Stimulated activated CD8-positive, alpha-beta memory T cell treated with anti-CD3 and anti-CD28 coated beads, Interleukin-7, amount 100 ng/mL, for 48 hours (primary cell): ENCODE measurements around the gene SPATA21.
A peak's percentile ranks its signal among the peaks of the same experiment; 100 is the strongest.

Source experiments
- DNase-seq, 2 donors: peaks; one replicate each; pipeline ENCODE4 v3.0.0-alpha.2; 2020; ENCODE audit warnings: low read depth in 1 of 2; ENCODE audit errors: extremely low read depth in 1 of 2

SPATA21 gene

GRCh38 chr1:16422041-16422440 is 15.2 kb downstream of the SPATA21 start:
- no peak for DNase-seq

- no peak for DNase-seq
These were observed 16.0 kb downstream of the SPATA21 start for GRCh38 chr1:16421201-16421600.

DNA sequence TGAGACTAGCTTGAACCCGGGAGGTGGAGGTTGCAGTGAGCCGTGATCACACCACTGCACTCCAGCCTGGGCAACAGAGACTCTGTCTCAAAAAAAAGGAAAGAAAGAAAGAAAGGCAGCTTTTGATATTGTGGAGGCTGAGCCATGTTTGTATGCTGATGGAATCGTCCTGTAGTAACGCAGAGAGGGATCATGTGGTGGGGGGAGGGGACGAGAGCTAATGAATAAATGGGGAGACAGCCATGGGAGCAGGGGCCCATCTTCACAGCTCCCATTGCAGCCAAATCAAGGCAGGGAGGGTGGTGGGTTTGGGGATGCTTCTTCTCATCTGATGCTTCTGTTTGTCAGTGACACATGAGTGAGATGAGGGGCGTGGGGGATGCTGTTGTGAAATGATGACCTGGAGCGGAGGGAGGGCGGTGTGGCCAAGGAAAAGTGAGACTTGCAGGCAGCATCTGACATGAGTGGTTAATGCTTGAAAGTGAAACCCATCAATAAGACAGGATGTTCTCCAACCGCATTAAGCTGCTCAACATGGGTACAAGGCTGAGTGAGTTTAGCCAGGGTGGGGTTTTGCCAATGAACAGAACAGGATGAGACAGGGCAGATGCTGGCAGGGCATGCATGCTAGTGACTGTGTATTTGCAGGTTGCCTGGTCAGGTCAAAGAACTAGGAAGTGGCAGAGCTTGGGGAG is 16.7 kb downstream of the SPATA21 start:
- peak in 1 of 2 donors; percentile 68 for DNase-seq

DNA sequence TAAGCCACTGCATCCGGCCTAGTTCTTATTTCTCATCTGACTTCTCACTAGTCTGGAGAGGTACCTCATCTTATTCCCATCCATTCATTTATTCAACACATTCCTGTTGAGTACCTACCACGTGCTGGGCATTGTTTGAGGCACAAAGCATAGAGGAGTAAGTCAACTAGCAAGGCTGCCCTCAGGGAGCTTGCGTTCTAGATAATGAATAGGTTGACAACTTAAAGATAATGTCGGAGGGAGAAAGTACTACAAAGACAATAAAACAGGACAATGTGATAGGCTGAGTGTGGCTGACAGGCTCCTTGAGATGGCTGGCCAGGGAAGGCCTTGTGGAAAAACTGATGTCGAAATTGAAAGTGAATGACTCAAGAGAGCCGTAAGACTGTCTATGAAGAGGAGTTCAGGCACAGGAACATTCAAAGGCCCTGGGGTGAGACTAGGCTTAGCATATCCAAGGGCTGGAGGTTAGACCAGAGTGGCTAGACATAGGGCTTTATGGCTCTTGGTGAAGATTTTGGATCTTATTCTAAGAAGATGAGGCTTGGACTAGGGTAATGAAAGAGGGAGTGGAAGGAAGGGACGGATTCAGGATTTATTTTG is 18.3 kb downstream of the SPATA21 start:
- no peak for DNase-seq

DNA sequence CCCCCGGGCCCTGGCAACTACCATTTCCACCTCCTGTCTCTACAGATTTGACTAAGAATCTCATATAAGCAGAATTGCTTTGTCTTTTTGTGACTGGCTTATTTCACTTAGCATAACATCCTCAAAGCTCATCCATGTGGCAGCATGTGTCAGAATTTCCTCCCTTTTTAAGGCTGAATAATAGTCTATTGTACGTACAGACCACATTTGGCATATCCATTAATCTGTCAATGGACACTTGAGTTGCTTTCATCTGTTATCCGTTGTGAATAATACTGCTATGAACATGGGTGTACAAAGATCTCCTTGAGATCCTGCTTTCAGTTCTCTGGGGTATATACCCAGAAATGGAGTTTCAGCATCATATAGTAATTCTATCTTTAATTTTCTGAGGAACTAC is 24.0 kb downstream of the SPATA21 start:
- DNase-seq: no peak

DNA sequence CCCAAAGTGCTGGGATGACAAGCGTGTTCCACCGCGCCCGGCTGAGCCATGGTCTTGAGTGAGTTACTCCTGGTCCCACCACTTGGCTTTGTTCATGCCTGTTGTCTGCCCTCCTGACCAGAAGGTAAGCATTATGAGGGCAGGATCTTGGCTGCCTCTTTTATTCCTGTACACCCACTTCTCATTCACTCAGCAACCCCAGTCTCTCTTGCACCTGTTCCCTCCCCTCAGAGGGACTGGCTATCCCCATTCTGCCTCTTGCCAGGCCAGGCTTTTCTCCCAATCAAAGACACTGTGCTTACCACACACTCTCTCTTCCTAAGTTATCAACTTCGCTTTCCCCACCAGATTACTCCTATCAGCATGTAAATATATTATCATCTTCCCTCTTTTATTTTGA is 26.4 kb downstream of the SPATA21 start:
- DNase-seq: no peak

GRCh38 chr1:16409536-16410152 is 27.6 kb downstream of the SPATA21 start:
- DNase-seq: no peak

GRCh38 chr1:16406868-16407267 is 30.4 kb downstream of the SPATA21 start:
- DNase-seq: no peak

GRCh38 chr1:16405441-16405840 is 31.8 kb downstream of the SPATA21 start:
- no peak for DNase-seq

GRCh38 chr1:16402742-16403141 is 34.5 kb downstream of the SPATA21 start:
- no peak for DNase-seq

DNA sequence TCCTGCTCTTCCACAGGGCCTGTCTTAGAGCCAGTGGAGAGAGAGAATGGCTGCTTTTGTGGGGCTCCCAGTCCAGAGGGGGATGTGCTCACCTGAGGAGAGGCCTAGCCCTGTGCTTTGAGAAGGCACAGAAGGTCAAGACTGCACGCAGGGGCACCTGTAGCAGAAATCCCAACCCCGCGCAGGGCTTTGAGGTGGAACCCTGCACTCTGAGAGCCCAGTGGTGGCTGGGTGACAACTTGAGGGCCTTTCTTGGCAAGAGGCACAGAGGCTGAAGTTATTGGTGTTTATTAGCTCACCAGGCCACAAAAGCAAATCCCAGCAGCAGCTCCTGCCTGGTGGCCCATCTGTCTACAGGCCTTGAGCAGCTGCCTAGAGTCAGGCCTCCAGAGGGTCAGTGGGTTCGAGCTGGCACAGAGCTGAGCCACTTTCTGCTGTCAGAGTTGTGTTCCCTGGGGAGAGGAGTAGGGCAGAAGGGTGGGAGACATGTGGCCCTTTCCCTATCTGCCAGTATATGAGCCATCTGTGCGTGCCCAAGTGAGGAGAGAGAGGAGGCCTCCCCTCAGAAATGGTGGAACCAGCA is 38.8 kb downstream of the SPATA21 start:
- no peak for DNase-seq

DNA sequence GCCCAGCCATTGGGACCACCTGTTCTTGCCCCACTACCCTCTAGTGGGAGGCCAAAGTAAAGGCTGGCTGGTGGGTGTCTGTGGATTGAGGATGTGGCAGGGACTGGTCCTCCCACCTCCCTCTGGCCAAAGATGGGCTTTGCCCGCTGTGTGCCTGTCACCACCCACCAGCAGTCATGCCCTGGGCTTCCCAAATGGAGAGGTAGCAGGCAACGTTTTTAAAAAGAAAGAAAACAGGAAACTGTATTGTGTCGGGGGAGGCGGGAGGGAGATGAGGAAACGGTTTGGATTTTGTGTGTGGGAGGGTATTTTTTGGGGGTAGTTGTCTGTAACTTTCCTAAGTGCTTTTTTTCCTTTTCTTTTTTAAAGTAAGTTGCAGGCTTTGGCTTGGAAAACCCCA is 40.1 kb downstream of the SPATA21 start:
- DNase-seq: no peak

- DNase-seq: no peak
These were observed 40.6 kb downstream of the SPATA21 start for GRCh38 chr1:16396591-16396990.

GRCh38 chr1:16394977-16395376 is 42.2 kb downstream of the SPATA21 start:
- DNase-seq: no peak

DNA sequence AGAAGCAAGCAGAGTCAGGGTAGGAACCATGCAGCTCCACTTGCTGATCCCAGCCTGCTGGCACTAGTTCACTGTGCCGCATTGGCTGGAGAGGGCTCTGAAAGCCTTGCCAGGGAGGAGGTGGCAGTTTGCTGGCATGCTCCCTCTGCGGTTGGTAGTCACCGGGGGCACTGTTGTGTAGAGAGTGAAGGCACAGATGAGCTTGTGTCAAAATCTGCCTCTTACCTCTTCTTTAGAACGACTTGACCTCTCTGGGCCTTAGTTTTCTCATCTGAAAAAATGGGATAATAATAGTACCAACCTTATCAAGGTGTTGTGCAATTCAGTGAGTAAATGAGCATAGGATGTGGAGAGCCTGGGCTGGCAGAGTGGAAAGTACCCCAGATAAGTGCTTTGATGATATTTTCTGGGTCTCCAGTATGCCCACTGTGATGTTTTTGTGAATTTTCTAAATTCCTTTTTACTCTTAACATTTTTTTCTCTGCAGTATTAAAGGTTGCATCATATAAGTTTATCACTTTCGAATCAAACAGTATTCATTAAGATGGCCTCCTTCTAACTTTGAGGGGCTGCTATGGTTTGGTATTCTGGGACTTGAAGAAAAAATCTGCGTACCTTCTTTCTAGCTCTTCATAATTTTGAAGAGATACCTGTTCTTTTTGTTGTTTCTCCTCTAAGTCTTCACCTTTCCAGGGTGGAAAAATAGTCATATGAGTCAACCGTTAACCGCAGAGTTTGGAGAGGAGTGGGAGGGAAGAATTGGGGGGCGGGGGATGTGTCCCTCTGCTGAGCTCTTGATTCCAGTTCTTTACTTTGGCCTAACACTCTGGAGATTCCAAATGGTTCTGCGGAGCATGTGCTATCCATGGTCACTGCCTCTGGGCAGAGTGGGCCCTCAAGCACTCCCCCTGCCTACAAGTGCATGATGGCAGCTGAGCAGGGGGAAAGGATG is 43.4 kb downstream of the SPATA21 start:
- no peak for DNase-seq

DNA sequence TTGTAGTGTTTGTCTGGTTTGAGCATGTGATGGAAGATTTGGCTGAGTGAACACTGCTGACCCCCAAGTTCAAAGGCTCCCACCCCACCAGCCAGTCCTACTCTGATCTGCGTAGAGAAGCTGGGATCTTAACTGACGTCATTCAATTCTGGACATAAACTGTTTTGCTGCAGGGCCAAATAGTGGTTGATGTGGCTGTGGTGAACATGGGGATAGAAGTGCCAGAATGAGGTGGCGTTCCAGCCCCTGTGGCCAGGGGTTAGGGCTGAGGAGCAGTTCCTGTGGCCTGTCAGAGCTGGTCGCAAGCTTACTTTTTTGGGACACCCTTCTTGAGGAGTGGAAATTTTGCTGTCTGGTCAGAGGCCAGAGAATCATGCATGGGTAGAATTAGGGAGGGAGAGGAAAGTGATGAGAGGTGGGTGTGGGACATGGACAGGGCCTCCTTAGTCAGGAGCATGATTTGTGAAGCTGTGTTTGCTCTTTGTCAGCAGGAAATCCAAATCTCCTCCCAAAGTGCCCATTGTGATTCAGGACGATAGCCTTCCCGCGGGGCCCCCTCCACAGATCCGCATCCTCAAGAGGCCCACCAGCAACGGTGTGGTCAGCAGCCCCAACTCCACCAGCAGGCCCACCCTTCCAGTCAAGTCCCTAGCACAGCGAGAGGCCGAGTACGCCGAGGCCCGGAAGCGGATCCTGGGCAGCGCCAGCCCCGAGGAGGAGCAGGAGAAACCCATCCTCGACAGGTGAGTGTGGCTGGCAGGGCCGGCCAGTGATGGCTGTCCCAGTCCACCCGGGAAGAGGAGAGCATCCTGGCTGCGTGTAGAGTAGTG is 44.3 kb downstream of the SPATA21 start:
- no peak for DNase-seq

DNA sequence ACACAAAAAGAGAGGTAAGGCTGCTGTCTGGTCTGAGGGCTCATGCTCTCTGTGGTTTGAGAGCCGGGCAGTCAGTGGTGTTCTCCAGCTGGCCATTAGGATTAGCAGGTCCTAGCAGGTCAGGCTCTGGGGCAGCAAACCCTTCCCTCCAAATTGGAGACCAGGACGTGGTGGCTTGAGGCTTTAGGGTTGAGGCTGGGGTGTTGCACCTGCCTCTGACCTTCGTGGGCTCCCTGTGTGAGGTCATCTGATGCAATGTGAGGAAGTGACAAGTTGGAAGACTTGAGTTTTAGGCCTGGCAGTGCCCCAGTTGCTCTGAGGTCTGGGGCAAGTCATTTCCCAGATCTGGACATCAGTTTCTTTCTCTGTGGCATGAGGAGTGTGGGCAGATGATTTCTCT is 45.8 kb downstream of the SPATA21 start:
- DNase-seq: peak in 1 of 2 donors; percentile 14

DNA sequence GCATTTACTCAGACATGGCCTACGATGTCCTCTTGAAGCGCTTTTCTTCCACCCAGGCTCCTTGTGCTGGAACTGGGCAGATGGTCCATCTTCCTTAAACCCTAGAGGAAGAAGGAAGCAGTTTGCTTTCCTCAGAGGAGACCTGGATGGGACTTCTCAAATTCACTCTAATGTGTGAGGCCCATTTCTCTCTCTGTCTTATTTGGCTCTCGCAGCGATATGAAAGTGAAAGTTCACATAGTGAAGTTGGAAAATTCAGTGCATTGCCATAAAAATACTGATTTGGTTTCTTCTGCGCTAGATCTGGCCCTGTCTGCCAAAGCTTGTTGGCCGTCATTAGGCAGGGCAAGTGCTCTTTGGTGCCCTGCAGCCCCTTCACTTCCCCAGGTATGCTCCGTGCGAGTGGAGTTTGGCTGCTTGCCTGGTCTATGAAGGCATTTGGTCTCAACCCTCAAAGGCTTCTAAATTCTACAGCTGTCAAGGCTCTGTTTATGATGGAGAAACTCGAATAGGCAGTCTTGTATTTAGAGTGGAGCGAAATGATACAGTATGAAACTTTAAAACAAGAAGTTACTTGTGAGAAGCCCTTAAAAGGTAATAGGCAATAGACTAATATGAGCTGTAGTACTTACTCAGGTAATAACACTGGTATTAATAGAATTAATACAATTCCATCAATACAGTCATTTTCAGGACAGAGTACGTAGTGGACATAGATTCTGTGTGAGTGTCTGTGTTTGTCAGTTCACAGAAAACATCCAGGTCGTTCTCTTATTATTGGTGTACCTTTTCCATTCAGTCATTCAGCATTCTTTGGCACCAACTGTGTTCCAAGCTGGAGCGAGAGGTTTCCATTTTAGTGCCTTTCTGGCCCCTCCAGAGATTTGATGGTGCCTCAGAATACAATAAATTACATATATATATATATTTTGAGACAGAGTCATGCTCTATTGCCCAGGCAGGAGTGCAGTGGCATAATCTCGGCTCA is 49.7 kb downstream of the SPATA21 start:
- DNase-seq: no peak
